ENCODE results near the gene STX2. TPM values are rescaled to one million over a fixed set of nuclear protein-coding genes. Genes with fewer than 3 reads are reported as not detected.
"Not testable (repeated sequence)": the region's sequence is repeated elsewhere in the genome, so short reads cannot be mapped to it uniquely, and the experiment has no call there.

STX2 gene
- 10 to 100 TPM in 10 of 12 donors, 1 to 10 TPM in 1, not detected in 1; 9.3 to 34.5 (median 21.5) TPM for polyA plus RNA-seq (ENCODE audit: insufficient read length in 12 of 12)
- long read RNA-seq, donor 1, partial matches to known transcripts, result 23 of 25 reads
- long read RNA-seq, donor 1, other reads (novel, unspliced or antisense), result 0 of 25 reads
- long read RNA-seq, donor 2, partial matches to known transcripts, result 0 of 6 reads
- long read RNA-seq, donor 2, other reads (novel, unspliced or antisense), result 0 of 6 reads
- long read RNA-seq, donor 3, partial matches to known transcripts, result 0 of 3 reads
- long read RNA-seq, donor 3, other reads (novel, unspliced or antisense), result 0 of 3 reads
- long read RNA-seq, donor 4, partial matches to known transcripts, result 0 of 2 reads
- long read RNA-seq, donor 4, other reads (novel, unspliced or antisense), result 0 of 2 reads
- long read RNA-seq, donor 5, partial matches to known transcripts, result 0 of 4 reads
- long read RNA-seq, donor 5, other reads (novel, unspliced or antisense), result 0 of 4 reads
- long read RNA-seq, donor 6, partial matches to known transcripts, result 0 of 1 reads
- long read RNA-seq, donor 6, other reads (novel, unspliced or antisense), result 0 of 1 reads
- long read RNA-seq, donor 7, partial matches to known transcripts, result 0 of 2 reads
- long read RNA-seq, donor 7, other reads (novel, unspliced or antisense), result 0 of 2 reads
- long read RNA-seq, donor 8, partial matches to known transcripts, result 0 of 3 reads
- long read RNA-seq, donor 8, other reads (novel, unspliced or antisense), result 0 of 3 reads
- long read RNA-seq, donor 9, partial matches to known transcripts, result 610 of 765 reads
- long read RNA-seq, donor 9, other reads (novel, unspliced or antisense), result 155 of 765 reads
- long read RNA-seq, donor 10, partial matches to known transcripts, result 20 of 24 reads
- long read RNA-seq, donor 10, other reads (novel, unspliced or antisense), result 0 of 24 reads
- long read RNA-seq, donor 11, transcript STX2-201 (10 exons, 3,331 nt), result major isoform, 7 of 8 reads
- long read RNA-seq, donor 11, partial matches to known transcripts, result 0 of 8 reads
- long read RNA-seq, donor 11, other reads (novel, unspliced or antisense), result 0 of 8 reads

DNA sequence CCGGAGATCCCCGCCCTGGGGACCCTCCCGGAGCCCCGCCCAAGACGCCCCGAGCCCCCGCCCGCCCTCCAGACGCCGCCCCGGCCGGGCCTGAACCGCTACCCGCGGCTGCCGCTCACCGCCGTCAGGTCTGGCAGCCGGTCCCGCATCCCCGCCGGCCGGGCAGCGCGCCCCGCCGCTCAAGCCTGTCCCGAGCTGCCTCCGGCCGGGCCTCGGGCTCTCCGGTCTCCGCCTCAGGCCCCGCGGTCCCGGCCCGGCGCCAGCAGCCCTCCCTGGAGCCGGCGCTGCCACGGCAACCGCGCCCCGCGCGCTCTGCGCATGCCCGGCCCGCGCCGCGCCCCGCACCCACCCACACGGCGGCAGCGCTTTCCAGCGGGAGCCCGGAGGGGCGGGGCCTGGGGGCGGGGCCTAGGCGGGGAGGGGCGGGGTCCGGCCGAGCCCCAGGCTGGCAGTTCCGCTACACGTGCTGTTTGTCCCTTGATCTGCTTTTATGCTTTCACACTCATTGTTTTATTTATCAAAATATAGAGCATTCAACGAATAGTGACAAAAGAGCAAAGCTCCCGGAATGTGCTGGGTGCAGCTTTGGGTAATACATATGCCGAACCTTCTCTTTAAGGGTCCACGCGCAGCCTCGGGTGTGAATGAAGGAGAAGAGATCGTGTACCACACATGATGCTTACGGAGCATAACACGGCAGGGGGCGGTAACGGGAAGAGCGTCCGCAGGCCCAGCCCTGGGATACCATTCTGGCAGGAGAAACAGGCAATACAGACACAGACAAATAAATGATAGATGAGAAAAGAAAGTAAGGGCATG, at the start of gene STX2:
Gene STX2, minus strand, starts transcription at position 300 of the 819 bp plus-strand sequence. Its CDS starts 151 bp downstream, at position 149.
- peak; percentile 68 for DNase-seq

DNA sequence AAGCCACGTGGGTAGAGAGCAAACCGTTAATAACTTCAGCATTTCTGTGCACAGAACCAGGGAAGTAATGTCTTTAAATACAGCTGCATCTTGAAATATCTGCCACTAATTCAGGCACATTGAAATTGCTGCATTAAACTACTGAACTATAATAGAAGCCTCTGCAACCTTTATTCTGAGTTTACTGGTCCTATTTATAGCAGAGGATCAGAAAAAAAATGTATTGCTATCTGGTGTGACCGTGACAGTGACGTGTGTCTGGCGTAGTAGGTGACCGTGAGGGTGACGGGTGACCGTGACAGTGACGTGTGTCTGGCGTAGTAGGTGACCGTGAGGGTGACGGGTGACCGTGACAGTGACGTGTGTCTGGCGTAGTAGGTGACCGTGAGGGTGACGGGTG, 48.1 kb upstream of the STX2 start:
- DNase-seq, result not testable (repeated sequence)

DNA sequence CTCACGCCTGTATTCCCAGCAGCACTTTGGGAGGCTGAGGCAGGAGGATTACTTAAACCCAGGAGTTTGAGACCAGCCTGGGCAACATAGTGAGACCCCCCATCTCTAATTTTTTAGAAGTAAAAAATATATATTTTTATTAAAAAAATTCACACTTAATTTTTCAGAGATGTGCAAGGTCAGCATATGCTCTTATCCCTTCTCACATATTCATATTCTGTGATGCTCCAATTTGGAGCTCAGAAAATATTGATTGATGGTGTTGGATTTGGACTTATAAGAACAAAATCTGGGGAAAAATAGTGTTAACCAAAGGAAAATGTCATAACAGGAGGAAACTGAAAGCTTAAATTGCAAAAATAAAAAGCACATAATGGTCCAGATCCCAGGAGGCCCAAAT, 42.5 kb upstream of the STX2 start:
- no peak for DNase-seq

DNA sequence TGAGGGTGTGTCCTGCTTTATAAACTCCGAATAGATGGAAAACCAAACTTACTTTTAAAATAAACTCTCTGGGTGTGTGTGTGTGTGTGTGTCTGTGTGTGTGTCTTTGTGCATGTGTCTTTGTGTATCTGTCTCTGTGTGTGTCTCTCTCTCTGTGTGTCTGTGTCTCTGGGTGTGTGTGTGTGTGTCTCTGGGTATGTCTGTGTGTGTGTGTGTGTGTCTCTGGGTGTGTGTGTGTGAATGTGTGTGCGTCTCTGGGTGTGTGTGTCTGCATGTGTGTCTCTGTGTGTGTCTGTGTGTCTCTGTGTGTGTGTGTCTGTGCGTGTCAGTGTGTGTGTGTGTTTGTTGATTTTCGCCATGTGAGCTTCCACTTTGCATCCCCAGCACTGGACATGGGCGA, 42.0 kb upstream of the STX2 start:
- DNase-seq, result no peak

DNA sequence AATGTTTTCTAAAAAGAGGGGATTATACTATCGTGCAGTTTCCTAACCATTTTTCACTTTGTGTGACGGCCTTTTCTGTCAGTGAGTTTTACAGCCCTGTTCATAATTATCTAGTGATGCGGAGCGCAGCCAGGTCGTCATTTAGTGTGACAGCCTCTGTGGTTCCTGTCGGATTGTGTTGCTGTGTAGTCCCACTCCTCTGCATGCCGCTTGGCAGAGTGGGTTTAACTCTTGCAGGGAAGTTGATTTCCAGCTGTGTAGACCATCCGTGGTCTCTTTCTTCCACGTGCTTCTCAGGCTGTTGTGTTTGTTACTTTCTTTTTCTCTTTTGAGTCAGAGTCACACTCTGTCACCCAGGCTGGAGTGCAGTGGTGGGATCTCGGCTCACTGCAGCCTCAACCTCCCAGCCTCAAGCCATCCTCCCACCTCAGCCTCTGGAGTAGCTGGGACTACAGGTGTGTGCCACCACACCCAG, 41.4 kb upstream of the STX2 start:
- DNase-seq, result no peak

DNA sequence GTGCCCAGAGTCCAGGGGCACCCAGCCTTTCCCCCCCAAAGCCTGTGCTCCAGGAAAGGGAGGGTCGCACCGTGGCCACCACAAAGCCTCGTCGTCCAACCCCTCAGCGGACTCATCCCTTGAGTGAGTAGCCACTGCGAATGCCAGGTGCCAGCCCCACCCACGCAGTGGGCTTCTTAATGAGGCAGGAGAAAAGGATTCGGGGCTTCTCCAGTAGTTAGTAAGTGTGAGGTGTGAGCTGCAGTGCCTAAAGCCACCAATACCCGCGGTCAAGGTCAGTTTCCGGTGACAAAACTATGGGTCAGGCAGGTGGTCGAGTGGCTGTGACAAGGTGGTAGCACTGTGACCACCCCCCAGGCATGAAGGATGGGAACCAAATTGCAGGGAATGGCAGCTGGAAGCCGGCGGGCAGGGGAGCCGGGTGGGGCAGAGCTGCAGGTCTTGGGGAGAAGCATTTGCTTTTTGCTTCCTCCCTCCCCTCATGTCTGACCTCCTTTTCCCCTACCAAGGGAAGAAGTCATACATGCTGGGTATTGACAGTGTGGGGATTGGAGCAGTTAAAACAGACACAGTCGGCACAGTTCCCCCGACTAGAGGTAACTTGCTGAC, 40.8 kb upstream of the STX2 start:
- no peak for DNase-seq

DNA sequence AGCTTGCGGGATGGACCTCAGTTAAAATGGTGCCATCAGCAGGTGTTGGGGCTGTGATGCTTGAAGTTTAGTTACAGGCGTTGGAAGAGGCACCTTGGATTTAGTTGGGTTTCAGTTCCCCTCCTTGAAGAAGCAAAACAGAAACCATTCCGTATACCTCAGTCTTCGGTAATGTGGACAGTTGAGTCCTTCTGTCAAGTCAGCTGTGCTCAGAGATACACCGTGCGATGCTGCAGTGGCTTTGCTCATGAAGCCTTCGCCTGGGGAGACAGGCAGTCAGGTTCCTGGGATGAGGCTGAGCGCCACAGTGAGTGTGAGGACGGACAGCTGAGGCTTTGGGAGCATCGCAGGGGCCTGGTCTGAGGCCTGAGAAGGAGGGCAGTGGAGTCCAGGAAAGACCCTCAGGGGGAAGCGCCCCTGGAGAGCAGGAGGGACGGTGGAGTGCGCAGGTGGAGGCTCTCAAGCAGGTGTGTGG, 40.2 kb upstream of the STX2 start:
- DNase-seq, result no peak

DNA sequence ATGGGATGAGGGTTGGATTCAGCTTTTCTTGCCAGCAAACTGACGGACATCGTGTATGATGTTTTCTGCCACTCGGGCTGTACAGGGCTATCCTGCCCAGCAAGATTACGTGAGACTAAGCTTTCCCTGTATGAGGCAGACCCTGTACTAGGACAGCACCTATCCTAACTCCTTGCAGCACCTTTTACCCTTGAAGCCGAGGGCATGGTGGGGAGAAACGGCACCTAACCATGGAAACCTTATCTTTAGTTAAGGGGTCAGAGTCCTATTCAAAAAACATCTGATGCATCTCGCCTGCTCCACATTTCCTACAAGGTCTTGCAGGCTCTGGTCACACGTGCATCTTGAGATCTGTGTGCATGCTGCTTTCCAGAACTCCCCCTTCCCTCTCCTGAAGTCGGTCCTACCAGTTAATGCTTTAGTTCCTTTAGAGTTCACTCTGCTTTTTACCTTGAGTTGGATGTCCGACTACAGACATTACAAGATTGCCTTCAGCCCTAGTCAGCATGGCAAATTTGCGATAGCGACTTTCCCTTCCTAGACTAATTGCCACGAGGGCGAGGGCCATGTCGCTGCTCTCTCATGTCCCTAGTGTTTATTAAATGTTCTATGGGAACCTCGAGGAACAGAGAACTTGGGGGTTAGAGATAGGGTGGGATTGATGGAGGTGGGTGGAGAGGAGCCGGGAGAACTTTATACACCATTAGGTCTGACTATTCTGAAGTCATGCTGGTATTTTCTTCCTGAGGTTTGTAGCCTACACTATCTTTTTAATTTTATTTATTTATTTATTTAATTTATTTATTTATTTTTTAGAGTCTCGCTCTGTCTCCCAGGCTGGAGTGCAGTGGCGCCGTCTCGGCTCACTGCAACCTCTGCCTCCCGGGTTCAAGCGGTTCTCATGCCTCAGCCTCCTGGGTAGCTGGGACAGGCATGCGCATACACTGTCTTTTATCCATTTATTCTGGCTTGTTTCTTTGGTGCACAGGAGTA, 39.4 kb upstream of the STX2 start:
- DNase-seq, result no peak

DNA sequence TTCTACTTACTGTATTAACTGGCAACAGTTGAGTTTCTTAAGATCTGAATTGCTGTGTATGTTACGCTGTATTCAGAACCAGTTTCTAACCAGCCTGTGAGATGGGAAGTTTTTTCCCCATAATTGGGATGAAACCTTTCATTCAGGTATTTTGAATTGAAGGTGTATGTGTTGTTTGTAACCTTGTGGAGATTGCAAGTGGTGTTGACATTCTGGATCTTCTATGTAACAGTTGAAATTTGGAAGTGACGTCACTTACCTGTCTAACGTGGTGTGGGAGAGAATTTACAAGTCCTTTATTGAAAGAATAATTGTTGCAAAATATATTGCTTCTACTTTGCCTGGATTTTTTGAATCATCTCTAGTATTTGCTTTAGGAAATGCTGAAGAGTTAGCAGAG, 38.3 kb upstream of the STX2 start:
- DNase-seq, result no peak

DNA sequence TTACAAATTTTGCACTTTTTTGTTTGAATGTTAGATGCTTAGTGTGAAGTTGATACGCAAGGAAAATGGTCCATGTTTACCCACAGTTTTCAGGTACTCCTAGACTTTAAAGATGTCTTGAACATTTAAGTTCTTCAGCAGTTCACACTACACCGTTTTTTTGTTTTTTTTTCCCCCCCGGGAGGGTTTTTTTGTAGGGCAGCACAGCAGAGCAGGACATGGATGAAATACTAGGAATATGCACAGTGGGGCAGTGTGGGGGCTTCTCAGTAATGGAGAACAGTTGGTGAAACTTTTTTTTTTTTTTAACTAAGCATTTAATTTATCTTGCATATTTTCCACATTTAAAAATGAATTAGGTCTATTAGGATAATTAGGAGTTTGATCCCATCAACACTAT, 37.7 kb upstream of the STX2 start:
- no peak for DNase-seq

DNA sequence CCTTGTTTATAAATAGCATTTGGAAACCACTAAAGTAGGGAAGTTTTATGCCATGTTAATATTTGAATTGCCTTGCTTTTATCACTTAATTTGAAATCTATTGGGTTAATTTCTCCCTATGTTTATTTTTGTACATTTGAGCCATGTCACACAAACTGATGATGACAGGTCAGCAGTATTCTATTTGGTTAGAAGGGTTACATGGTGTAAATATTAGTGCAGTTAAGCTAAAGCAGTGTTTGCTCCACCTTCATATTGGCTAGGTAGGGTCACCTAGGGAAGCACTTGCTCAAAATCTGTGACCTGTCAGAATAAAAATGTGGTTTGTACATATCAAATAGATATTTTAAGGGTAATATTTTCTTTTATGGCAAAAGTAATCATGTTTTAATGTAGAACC, 37.2 kb upstream of the STX2 start:
- DNase-seq, result no peak

DNA sequence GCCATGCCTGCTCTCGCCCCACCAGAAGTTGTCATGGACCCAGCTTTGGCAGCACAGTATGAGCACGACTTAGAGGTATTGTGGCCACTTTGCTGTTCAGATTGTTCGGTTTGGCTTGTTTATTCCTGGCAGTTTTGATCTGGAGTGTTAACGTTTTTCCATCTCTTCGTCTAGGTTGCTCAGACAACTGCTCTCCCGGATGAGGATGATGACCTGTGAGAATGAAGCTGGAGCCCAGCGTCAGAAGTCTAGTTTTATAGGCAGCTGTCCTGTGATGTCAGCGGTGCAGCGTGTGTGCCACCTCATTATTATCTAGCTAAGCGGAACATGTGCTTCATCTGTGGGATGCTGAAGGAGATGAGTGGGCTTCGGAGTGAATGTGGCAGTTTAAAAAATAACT, 36.7 kb upstream of the STX2 start:
- not testable (repeated sequence) for DNase-seq

DNA sequence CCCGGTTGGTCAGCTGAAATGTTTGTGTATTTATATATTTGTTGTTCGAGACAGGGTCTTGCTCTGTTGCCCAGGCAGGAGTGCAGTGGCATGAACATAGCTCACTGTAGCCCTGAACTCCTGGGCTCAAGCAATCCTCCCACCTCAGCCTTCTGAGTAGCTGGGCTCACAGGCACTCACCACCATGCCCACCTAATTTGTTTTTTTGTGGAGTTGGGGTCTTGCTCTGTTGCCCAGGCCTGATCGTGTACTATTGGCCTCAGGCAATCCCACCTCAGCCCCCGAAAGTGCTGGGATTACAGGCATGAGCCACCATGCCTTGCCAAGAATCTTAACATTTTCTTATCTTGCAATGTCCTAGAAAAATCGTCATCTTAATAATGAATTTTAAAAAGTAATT, 36.1 kb upstream of the STX2 start:
- no peak for DNase-seq

DNA sequence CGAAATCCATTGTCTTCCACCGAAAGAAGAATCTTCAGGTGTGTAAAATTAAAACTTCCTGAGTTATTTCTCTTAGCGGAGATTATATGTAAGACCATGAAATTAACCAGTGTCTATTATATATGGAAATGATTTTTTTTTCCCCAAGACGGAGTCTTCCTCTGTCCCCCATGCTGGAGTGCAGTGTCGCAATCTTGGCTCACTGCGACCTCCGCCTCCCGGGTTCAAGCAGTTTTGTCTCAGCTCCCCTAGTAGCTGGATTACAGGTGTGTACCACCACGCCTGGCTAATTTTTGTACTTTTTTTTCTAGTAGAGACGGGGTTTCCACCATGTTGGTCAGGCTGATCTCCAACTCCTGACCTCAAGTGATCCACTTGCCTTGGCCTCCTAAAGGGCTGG, 35.6 kb upstream of the STX2 start:
- DNase-seq, result no peak

DNA sequence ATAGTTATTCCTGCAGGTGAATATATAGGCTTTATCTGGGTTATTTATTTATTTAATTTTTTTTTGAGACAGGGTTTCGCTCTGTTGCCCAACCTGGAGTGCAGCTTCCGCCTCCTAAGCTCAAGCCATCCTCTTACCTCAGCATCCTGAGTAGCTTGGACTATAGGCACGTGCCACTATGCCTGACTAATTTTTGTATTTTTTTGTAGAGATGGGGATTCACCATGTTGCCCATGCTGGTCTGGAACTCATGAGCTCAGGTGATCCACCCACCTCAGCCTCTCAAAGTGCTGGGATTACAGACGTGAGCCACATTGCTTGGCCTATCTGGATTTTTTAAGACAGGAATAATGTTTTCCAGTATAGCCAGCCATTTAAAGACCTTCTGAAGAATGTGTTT, 34.8 kb upstream of the STX2 start:
- no peak for DNase-seq

DNA sequence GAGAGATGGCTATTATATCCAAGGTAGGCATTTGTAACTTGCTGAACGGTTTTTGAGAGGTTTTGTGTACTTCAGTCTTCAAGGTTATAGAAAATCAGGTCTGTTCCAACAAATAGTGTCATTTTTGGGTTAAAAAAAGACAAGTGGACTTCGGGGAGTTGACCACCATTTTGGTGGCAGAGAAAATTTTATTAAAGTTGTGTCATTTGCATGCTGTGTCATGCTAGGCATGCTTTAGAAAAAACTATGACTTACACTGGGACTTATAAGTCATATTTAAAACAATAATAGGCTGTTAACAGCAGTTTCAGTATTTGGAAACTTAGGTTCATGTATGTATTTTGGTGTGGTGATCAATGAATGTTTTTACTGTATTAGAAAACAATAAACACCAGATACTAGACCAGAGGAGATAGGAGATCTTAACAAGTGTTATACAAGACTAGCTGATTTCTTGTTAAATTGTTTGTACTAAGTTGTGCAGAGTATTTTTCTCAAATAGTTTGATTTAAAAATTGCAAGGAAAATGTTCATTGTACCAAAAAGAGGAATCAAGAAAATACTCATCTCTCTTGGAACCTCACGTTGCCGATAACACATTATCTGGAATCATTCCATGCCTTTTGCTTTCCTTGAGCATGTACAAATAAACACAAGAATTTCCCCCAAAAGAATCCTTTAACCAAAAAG, 34.2 kb upstream of the STX2 start:
- DNase-seq, result no peak

DNA sequence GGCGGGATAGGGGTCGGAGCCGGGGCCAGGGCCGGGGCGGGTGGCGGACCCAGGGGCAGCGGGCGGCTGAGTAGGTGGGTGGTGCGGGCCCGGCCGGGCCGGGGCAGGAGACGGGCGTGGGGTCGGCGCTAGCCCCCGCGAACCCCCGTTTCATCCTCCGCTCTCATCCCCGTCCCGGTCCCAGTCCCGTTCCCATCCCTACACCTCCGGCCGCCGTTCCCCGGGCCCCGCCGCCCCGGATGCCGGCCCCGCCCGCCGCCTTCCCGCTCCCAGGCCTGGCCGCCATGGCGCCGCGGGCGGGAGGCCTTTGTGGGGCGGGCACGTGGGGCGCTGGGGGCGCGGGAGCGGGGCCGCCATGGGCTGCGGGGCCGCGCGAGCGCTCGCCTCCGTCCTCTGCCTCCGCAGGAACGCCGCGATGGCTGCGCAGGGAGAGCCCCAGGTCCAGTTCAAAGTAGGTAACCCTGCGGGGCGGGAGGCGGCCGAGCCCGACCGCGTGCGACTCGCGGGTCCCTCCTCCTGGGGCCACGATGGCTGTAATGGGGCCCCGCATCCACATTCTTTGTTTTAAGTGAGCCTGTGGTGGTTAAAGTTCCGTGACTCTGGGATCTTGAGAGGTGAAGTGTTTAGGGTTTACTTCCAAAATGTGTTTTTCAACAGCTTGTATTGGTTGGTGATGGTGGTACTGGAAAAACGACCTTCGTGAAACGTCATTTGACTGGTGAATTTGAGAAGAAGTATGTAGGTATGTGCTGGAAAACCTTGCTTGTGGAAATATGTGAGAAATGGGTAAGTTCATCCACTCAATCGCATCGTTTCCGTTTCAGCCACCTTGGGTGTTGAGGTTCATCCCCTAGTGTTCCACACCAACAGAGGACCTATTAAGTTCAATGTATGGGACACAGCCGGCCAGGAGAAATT, 33.4 kb upstream of the STX2 start:
- DNase-seq, result peak; percentile 14
